NCI-H526 (cell line): Measurements from ENCODE around the gene OR10G7.

Source experiments
- DNase-seq, 2 experiments: peaks; one replicate each; lab custom pipeline; 2025; lab: John Stamatoyannopoulos, UW

OR10G7 gene, protein sequence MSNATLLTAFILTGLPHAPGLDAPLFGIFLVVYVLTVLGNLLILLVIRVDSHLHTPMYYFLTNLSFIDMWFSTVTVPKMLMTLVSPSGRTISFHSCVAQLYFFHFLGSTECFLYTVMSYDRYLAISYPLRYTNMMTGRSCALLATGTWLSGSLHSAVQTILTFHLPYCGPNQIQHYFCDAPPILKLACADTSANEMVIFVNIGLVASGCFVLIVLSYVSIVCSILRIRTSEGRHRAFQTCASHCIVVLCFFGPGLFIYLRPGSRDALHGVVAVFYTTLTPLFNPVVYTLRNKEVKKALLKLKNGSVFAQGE

DNA sequence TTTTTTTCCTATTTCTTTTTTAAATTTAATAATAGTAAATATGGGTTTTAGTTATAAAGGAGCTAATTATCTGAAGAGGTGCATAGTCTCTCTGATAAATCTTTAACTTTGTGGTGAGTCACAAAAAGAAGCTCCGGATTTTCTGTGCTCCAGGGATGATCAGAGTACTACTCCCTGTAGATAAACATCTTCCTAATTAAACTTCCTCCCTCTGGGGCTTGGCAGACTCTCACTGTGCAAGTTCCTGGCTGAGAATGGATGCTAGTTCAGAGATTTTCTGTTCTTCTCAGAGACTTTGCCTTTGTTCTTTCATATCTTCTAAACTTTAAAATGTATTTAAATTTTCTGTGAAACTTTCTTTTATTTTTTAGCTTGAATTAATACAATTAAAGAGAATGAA lies at the start of gene OR10G7:
Gene OR10G7 (minus strand): TSS at position 72 of the 400 bp plus-strand sequence. CDS start 2,324 bp downstream, outside the sequence.
- DNase-seq = no peak

DNA sequence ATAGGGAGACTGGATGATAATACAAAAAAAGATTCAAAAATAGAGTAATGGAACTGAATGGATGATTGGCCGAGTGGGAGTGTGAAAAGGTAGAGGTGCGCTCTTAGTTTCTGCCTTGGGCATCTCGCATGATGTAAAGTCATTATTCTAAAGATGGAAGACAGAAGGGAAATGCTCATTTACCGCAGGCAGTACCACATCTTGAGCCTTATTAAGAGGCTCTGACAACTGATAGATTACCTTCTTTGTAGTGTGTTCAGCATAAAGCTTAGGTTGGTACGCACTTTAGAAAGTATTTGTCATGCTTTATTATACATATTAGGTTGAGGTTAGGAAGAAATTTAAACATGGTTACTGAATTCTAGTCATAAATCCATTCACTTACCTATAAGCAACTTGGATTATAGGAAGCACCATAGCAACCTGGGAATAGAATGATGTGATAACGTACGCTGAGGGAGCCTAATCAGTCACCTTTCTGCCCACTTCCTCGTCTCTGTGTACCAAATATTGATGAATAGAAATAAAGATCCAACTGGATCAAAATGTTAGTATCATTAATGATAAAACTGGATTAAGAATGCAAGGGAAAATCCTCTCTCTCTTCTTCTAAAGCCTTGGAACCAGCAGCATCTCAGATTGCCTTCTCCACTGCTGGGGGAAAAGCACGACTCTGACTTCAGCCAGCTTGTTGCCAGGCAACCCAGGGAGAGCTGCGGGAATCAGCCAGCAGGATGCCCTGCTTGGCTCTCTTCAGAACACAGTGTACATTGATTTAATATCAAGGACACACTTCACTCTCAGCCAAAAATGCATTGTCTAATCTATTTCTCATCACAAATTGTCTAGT lies 45.1 kb upstream of the OR10G7 start:
- peak; percentile 24 to 60 for DNase-seq

DNA sequence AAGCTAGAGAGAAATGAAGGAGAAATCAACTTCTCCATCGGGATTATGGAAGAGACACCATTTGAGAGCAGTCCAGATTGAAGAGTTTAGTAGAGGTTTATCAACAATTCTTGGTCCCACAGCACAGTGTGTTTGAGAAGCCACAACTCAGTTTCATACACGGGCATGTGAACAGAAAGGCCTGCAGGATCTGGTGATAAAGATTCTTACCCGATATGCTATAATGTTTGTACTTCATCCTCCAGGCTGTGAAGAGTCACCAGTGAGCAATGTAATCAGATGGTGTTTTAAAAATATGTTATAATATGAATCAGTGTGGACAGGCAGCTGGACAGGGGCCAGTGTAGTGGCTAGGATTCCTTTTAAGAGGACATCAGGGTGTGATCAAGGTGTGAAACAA lies 44.5 kb upstream of the OR10G7 start:
- no peak for DNase-seq

DNA sequence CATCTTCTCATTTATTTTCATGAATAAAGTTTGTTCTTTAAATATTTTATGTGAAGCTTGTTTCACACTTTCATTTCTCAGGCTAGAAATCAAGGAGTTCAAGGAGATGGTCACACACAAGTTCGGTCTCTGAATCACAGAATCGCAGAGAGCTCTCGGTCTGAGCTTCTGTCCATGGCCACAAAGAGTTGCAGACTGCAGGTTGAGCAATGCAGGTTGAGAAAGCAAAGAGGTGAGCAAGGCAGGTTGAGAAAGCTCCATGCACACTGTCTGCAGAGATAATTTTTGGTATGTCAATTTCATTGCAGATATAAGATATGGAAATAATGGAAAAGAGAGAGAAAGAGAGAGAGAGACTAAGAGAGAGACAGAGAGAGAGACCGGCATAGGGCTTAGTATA lies 41.2 kb upstream of the OR10G7 start:
- no peak for DNase-seq

- no peak for DNase-seq
These were observed 40.4 kb upstream of the OR10G7 start for GRCh38 chr11:124081483-124081882.

DNA sequence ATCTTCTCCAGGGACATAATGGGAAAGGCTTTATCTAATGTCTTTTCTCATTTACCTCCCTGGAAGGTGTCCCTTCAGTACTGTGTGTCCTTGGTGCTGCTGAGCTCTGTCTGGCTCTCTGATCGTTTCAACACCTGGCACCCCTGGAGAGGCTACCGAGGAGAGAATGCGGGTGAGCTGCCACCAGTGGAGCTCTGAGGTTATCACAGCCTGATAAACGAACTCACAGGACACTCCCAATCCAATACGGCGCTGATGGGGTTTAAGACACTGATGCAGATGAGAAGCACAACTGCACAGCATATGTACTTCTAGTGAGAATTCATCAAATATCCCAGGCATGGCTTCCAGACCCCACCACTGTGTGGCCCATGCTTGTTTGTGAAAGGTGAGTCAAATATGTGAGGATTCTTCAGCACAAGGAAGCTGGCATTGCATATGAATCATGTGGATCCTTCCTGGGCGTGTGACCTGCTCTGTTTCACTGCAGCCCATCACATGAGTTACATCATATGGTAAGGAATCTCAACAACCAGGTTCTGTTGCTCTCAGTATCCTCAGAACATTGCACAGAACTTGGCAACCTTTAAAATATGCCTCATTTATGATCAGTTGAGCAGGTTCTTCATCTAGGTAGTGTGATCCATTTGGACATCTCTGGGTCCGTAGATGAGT lies 39.3 kb upstream of the OR10G7 start:
- DNase-seq = no peak

DNA sequence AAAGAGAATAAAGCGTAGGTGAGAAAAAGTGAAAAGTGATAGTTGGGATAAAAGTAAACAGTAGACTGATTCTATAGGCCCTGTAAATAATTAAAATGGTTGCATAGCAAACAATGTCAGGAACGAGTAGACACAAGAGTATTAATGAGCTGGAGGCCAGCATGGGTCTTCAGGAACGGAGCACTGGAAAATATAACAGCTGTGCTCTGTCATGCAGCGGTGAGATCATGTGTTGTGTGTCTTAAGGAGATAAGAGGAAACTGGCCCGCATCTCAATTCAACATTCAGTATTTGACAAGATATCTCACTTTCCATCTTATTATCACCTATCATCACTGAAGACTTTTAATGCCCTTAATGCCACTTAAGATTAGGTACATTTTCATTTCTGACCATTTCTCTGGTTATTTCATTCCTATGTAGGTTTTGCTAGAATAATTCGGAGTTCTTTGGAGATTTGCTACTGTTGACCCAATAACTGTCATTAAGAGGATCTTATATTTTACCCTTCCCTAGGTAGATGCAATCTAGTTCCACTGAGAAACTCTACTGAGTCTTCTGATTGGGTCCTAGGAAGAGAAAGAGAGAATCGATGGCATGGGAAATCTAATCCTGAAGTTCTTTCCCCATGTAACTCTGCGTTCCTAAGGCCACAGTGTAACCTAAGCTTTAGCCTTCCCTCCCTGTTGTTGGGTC lies 38.7 kb upstream of the OR10G7 start:
- no peak for DNase-seq

- DNase-seq = no peak
These were observed 37.5 kb upstream of the OR10G7 start for GRCh38 chr11:124078591-124078990.

- DNase-seq = no peak
These were observed 36.1 kb upstream of the OR10G7 start for GRCh38 chr11:124077266-124077665.

GRCh38 chr11:124075841-124076651 lies 34.9 kb upstream of the OR10G7 start:
- DNase-seq = peak; percentile 82 to 93

DNA sequence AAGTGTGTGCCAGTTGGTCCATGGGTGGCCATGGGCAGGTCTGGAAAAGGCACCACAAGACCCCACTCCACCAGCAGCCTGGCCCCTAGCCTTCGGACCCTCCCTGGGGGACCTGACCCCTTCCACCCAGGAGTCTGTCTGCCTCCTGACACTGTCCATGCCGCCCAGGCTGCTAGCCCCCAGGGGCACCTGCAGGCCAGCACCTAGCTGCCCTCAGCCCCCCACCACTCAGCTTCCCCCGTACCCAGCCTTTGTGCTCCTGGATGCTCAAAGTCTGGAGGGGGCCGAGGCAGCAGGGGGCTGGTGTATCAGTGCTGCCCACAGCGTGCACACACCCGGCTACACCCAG lies 34.3 kb upstream of the OR10G7 start:
- no peak for DNase-seq

DNA sequence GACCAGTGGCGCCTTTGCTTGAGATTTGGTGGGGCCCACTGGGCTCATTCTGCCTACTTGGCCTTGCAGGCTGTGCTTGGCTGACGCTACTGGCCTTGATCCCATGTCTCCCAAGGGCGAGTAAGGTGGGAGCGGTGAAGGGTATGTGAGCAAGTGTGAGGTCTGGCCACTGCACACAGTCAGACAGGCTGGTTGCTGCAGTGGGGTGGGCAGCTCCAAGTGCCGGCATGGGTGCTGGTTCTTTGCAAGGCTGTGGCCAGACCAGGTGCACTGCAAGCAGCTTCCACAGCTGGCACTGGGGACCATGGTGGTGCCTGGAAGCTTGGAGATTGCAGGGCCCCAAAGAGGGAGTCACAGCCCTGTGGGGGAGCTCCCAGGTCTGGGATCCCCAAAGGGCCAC lies 33.4 kb upstream of the OR10G7 start:
- DNase-seq = no peak

GRCh38 chr11:124072147-124072546 lies 31.0 kb upstream of the OR10G7 start:
- no peak for DNase-seq

- no peak for DNase-seq
These were observed 30.5 kb upstream of the OR10G7 start for GRCh38 chr11:124071623-124071948.

- peak; percentile 87 to 91 for DNase-seq
These were observed 29.9 kb upstream of the OR10G7 start for GRCh38 chr11:124070915-124071622.

DNA sequence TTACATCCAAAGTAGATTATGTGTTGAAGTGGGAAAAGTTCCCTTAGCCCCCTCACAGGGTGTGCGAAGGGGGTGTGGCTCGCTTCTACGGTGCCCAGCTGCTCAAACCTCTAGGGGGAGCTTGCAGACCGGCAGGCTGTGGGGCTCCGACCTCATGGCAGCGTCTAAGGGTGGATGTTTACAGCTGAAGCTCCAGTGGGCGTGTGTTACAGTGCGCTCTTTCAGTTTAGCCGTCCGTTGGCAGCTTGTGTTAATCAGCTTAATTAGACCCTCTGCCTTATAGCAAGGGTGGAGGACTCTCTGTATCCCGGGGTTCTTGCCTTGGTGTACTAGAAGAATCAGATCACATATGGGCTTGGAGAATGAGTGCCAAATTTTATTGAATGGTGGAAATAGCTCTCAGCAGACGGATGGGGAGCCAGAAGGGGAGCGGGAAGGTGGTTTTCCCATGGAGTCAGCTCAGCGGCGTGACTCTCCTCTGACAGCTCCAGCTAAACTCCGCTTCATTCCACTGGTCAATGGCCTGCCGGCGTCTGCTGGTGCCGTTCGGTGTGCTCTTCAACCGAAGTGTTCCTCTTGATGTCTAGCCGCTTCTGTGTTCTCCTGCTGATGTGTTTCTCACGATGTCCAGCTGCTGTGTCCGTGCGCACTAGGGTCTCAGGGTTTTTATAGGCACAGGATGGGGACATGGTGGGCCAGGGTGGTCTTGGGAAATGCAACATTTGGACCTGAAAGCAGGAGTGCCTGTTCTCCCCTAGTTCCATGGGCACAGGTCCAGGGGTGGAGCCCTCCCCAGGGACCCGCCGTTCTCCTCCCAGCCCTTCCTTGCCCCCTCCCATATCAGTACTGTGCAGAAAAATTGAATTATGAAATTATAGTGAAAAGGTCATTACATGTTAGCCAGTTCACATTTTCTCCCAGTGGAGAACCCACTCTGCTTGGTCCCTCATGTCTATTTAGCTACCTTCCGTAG lies 28.6 kb upstream of the OR10G7 start:
- DNase-seq = peak; percentile 86 to 97

DNA sequence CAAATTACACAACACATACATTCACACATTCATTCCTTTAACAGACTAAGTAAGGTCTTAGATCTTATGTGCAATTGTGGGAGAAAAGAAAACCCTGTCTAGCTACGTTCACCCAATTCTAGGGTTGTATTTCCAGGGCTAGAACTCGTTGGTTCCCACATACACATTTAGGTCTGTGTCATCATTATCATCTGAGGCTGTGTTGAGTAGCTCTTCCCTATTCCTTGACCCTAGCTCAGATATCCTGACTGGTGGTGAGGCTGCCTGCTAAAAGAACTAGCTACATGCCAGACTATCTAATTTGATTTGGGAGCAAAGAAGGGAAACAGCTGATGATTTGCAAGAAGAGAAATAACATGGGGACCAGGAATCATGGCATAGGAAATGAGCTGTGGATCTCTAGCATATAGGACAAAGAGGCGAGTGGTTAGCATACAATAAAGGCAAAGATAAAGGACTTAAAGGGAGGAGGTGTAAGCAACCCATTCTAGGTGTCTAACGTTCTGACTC lies 27.5 kb upstream of the OR10G7 start:
- DNase-seq = no peak

DNA sequence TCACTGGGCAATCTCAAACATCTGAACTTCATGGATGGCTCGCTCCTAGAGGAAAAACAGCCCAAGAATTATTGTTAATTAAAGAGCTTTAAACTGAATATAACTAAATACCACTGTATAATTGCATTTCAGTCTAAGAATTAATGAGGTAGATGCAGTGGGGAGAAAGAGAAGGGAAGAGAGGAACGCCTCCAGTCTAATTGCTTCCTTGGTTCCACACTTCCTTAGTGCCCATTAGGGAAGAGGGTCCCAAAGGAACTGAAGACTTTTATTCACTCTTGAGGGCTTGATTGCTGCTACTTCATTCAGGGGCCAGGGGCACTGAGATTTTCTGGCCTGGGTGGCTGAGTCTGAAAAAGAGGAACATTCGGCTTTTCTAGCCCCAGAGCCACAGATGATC lies 11.8 kb upstream of the OR10G7 start:
- no peak for DNase-seq

DNA sequence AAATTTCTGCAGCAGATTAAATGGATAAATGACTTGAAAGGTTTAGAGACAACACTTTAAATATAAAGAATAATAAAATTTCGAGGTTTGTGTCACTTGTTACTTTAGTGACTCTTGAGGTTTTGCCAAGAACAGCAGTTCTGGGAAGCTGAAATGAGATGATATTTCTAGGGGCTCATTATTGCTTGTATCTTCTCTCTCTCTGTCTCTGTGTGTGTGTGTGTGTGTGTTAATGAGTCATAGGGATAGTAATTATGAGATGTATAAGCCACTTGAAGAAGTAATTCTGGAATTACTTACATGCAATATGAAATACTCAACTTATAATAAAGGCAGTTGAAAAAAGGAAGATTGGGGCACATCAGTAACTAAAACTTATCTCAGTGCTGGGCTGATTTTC lies 9.6 kb upstream of the OR10G7 start:
- no peak for DNase-seq
